Activated T-cell treated with anti-CD3 and anti-CD28 coated beads, Interleukin-2, amount 50 U/mL, for 72 hours (primary cell): ENCODE results near the gene CCDC170. TPM values are rescaled to one million over a fixed set of nuclear protein-coding genes. Genes with fewer than 3 reads are reported as not detected.

Experiments used
- ATAC-seq, 2 donors: fragments of 150-1000 bp; cut with Tn5 transposase; replicated peaks in 1 of 2; 2 replicates each; pipeline ENCODE4 v1.10.0; 2021; ENCODE audit warnings: moderate library complexity in 2 of 2, mild to moderate bottlenecking in 1 of 2
- DNase-seq, 2 donors: peaks; one replicate each; pipeline ENCODE4 v3.0.0; 2021 to 2022; ENCODE audit warnings: mixed read lengths in 1 of 2
- H3K27ac Mint-ChIP-seq: one replicate; pipeline ENCODE4 v1.8.0; 2022; ENCODE audit warnings: mild to moderate bottlenecking, moderate library complexity, mixed read lengths
- H3K27me3 Mint-ChIP-seq: one replicate; pipeline ENCODE4 v1.8.0; 2022; ENCODE audit warnings: low read depth, mixed read lengths
- H3K36me3 Mint-ChIP-seq, 2 donors: one replicate each; pipeline ENCODE4 v1.8.0; 2022; ENCODE audit warnings: mixed read lengths in 2 of 2, mild to moderate bottlenecking in 1 of 2; ENCODE audit not compliant: insufficient read depth in 2 of 2
- H3K4me1 Mint-ChIP-seq: one replicate; pipeline ENCODE4 v1.8.0; 2022; ENCODE audit warnings: low read depth, mixed read lengths
- H3K4me3 Mint-ChIP-seq, 2 donors: one replicate each; pipeline ENCODE4 v1.8.0; 2022; ENCODE audit warnings: mild to moderate bottlenecking in 2 of 2, mixed read lengths in 2 of 2, moderate library complexity in 2 of 2
- H3K9me3 Mint-ChIP-seq, 2 donors: one replicate each; pipeline ENCODE4 v1.8.0; 2022; ENCODE audit warnings: mixed read lengths in 2 of 2
- total RNA-seq, 2 donors: library from RNA; stranded (reverse); gene quantifications; one replicate each; pipeline ENCODE4 v1.2.3, GENCODE V29; 2022

Gene CCDC170
- total RNA-seq, 2 donors from 2014 or later, result not detected

DNA sequence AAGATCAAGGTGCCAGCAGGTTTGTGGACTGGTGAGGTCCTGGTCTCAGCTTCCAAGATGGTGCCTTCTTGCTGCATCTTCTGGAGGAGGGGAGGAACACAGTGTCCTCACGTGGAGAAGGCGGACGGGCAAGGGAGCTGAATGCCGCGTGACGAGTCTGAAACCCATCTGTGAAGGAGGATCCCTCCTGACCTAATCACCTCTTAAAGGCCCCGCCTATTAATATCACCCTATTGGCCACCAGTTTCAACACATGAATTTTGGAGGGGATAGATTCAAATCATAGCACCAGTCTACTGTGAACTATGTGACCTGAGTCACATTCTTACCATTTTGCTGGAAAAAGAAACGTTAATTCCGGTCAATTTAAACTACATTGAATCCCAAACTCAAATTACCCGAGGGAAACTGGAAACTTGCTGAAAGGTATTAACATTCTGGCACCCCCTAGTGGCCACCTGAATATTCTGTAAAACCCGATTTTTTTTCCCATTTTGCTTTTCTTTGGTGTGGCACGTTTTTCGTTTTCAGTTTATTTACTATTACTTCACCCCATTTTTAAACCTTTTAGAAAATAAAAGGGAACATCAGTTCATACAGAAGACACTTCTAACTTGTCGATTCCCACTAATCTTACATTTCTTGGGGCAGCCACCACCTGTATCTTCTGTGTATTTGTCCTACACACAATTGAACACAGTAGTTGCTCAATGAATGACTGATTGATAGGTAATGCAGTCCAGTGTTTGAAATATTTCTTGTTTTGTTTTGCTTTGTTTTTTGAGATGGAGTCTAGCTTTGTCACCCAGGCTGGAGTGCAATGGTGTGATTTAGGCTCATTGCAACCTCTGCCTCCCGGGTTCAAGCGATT, 17.9 kb upstream of the CCDC170 start:
- H3K36me3 Mint-ChIP-seq, result no peaks in the 10 kb centered on the region
- no peaks in the 10 kb centered on the region for H3K4me1 Mint-ChIP-seq
- H3K27ac Mint-ChIP-seq, result no peak overlapping the region
- H3K9me3 Mint-ChIP-seq, result no peaks in the 10 kb centered on the region
- H3K27me3 Mint-ChIP-seq, result no peaks in the 10 kb centered on the region
- H3K4me3 Mint-ChIP-seq, result peak overlapping the region in 1 of 2 donors; percentile 44
- no peak for ATAC-seq
- peak; percentile 36 to 50 for DNase-seq

DNA sequence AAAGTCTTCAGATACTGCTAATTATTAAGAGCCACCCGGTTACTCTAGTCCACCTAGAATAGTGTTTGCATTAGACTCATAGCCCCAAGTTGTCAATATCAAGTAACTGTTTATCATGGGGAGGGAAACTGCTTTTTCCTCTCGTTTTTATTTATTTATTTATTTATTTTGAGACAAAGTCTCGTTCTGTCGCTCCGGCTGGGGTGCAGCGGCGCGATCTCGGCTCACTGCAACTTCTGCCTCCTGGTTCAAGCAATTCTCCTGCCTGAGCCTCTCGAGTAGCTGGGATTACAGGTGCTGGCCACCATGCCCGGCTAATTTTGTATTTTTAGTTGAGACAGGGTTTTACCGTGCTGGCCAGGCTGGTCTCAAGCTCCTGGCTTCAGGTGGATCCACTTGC, 16.1 kb upstream of the CCDC170 start:
- H3K27ac Mint-ChIP-seq, result no peak overlapping the region
- H3K27me3 Mint-ChIP-seq, result no peaks in the 10 kb centered on the region
- H3K9me3 Mint-ChIP-seq, result no peaks in the 10 kb centered on the region
- H3K4me1 Mint-ChIP-seq, result peaks cover 10% of the 10 kb centered on the region
- H3K4me3 Mint-ChIP-seq, result no peak overlapping the region
- DNase-seq, result no peak
- no peaks in the 10 kb centered on the region for H3K36me3 Mint-ChIP-seq
- no peak for ATAC-seq

DNA sequence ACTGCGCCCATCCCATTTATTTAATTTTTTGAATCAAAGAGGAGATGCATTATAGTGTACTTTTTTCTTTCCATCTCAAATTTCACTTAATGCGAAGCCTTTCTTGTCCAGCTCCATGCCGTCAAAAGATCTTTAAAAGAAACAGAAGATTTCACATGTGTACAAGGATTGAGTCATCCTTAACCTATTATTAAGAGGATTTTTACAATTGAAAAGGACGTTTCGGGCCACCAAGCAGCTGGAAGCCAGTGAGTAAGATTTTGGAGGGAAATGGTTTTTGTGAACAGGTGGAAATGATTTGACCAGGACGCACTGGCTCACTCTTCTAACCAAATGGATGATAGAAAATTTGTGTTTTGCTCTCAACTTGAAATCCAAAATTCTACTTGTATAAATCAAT, 15.1 kb upstream of the CCDC170 start:
- no peak overlapping the region for H3K27ac Mint-ChIP-seq
- no peaks in the 10 kb centered on the region for H3K36me3 Mint-ChIP-seq
- H3K4me1 Mint-ChIP-seq, result peaks cover 11% of the 10 kb centered on the region
- DNase-seq (no peak), ATAC-seq (no peak)
- H3K4me3 Mint-ChIP-seq, result no peak overlapping the region
- H3K27me3 Mint-ChIP-seq, result no peaks in the 10 kb centered on the region
- H3K9me3 Mint-ChIP-seq, result no peaks in the 10 kb centered on the region

DNA sequence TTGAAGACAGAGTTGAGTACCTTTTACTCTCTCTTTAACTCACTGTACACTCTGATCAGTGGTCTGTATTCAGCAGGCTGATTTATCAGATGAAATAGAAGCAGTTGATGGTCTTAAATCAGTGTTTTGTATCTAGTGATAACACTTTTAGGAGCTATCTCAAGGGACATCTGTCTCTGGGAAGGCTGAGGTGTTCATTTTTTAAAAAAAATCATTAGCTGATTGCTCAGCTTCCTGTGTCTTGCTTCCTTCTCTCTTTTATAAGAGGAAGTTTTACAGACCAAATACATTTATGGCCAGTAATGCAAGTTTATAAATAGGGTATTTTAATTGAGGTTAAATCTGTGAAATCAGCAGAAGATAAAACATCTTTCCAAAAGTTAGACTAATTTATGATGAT, 12.0 kb upstream of the CCDC170 start:
- Mint-ChIP-seq H3K27ac (peak overlapping the region; percentile 83), H3K36me3 (no peaks in the 10 kb centered on the region), H3K4me1 (peaks cover 18% of the 10 kb centered on the region), H3K4me3 (peak overlapping the region in 1 of 2 donors; percentile 51), H3K27me3 (no peaks in the 10 kb centered on the region), H3K9me3 (no peaks in the 10 kb centered on the region)
- DNase-seq (no peak), ATAC-seq (no peak)

DNA sequence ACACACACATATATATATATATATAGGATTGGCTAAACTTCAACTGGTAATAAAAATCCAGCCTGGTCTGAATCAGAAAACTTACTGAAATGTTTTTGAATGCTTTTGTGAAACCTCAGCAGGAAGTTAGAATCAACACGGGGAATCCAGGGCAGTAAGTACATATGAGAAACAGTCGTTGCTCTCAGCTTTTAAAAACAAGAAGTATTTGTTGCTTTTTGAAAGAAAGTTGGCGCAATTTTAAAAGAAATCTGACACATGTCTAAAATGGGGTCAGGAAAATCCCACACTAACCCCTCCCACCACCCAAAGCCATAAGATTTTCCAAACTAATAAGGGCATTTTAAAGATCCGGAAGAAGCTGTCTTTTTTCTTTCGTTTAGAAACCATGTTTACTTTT, 11.5 kb upstream of the CCDC170 start:
- peak overlapping the region; percentile 98 for H3K27ac Mint-ChIP-seq
- no peaks in the 10 kb centered on the region for H3K27me3 Mint-ChIP-seq
- no peaks in the 10 kb centered on the region for H3K36me3 Mint-ChIP-seq
- H3K4me1 Mint-ChIP-seq, result peaks cover 18% of the 10 kb centered on the region
- ATAC-seq, result peak in 1 of 2 donors; percentile 33
- no peak for DNase-seq
- no peaks in the 10 kb centered on the region for H3K9me3 Mint-ChIP-seq
- peak overlapping the region; percentile 69 to 90 for H3K4me3 Mint-ChIP-seq

- Mint-ChIP-seq H3K9me3 (no peaks in the 10 kb centered on the region), H3K27me3 (no peaks in the 10 kb centered on the region), H3K4me1 (peaks cover 18% of the 10 kb centered on the region), H3K27ac (peak overlapping the region; percentile 3), H3K4me3 (no peak overlapping the region), H3K36me3 (no peaks in the 10 kb centered on the region)
- no peak for DNase-seq
- no peak for ATAC-seq
These were observed 9.8 kb upstream of the CCDC170 start for GRCh38 chr6:151483994-151484393.

DNA sequence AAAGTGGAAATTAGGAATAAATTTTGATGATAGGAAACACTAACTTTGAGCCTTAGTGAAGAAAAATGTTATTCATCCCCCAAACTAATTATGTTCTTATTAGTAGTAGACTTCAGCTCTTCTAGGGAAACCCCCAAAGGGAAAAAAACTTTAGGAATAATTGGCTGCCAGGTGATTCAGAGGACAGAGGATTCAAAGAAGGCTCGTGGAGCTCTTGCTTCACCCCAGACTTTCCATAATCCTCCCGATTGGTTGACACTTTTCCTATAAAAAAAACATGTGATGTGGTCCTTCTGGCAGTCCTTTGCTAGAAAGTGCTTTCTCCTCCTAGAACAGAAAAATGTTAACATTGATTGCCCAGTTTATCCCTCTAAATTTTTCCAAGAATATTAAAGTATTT, 5.6 kb upstream of the CCDC170 start:
- Mint-ChIP-seq H3K27ac (no peak overlapping the region), H3K4me3 (no peak overlapping the region), H3K9me3 (no peaks in the 10 kb centered on the region), H3K4me1 (peaks cover 7% of the 10 kb centered on the region), H3K36me3 (no peaks in the 10 kb centered on the region), H3K27me3 (peaks cover 15% of the 10 kb centered on the region)
- no peak for ATAC-seq
- no peak for DNase-seq

DNA sequence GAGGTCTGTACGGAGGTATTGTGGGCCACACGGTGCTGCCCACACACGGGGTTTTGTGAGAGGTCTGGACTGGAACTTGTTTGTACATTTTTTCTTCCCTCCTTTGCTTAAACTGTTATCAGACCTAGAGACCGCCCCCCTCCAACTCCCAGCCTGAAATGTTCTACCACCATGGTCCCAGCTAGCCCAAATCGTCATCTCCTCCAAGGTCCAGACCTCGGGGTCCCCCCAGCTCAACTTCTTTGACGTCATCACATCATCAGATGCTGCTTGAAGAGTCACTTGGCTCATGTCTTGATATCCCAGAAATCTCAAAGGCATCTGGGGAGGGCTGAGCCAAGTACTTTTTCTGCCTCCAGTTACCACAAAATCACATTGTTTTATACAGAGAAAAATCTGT, 2.8 kb upstream of the CCDC170 start:
- H3K36me3 Mint-ChIP-seq, result no peaks in the 10 kb centered on the region
- H3K27me3 Mint-ChIP-seq, result peaks cover 36% of the 10 kb centered on the region
- no peak for DNase-seq
- no peak overlapping the region for H3K4me3 Mint-ChIP-seq
- no peak for ATAC-seq
- peaks cover 14% of the 10 kb centered on the region for H3K4me1 Mint-ChIP-seq
- no peaks in the 10 kb centered on the region for H3K9me3 Mint-ChIP-seq
- no peak overlapping the region for H3K27ac Mint-ChIP-seq

DNA sequence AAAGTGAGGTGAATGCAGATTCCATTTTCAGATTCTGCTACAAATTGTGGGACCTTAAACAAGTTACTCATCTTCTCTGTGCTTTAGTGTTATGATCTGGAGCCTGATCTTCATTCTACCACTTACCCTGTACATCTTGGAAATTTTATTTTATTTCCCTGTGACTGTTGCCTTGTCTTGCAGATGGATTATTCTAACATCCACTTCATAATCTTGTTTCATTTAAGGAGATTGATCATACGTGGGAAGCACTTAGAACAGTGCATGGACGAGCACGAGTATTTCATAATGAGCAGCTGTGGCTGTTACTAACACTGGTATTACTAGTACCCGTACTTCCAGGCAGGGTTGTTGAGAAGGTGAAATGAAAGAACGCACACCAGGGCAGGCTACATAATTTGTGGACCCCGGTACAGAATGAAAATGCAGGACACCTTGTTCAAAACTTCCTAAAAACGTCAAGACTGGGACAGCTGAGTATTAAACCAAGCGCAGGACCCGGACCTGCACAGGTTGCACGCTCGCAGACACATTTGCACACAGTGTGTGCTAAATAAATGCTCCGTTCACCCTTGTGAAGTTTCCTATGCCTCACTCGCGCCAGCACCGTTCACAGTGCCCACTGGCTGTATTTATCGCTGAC, 535 bp upstream of the CCDC170 start:
- Mint-ChIP-seq H3K27me3 (peaks cover 52% of the 10 kb centered on the region), H3K9me3 (no peaks in the 10 kb centered on the region), H3K4me3 (peak overlapping the region; percentile 41 to 46), H3K36me3 (no peaks in the 10 kb centered on the region), H3K4me1 (peaks cover 17% of the 10 kb centered on the region), H3K27ac (no peak overlapping the region)
- no peak for DNase-seq
- no peak for ATAC-seq

GRCh38 chr6:151494235-151494935, 568 bp downstream of the CCDC170 start:
- no peaks in the 10 kb centered on the region for H3K36me3 Mint-ChIP-seq
- DNase-seq (peak; percentile 10 to 22), ATAC-seq (peak; percentile 47)
- H3K4me3 Mint-ChIP-seq, result peak overlapping the region; percentile 74 to 84
- no peak overlapping the region for H3K27ac Mint-ChIP-seq
- H3K4me1 Mint-ChIP-seq, result peaks cover 22% of the 10 kb centered on the region
- no peaks in the 10 kb centered on the region for H3K9me3 Mint-ChIP-seq
- H3K27me3 Mint-ChIP-seq, result peaks cover 53% of the 10 kb centered on the region

DNA sequence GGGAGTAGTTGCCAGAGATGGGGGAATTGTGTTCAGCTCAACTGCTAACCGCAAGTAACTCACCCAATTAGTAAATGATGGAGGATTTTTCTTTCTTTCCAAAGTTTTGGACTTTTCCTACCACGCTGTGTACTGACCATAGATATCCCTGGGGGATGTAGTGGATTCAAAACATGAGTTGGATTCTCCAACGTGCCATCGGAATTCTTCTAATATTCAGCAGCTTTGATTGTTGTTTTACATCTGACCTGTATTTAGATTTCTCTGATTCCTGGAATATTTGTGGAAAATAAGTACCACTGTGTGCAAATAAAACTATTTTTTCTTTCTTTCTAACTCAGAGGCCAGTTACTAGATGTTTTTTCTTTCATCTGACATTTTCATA, 1.1 kb downstream of the CCDC170 start:
- Mint-ChIP-seq H3K27me3 (peaks cover 58% of the 10 kb centered on the region), H3K27ac (no peak overlapping the region), H3K9me3 (no peaks in the 10 kb centered on the region), H3K36me3 (no peaks in the 10 kb centered on the region), H3K4me1 (peaks cover 22% of the 10 kb centered on the region), H3K4me3 (peak overlapping the region; percentile 74 to 84)
- DNase-seq (no peak), ATAC-seq (no peak)

GRCh38 chr6:151495380-151495779, 1.6 kb downstream of the CCDC170 start:
- peaks cover 22% of the 10 kb centered on the region for H3K4me1 Mint-ChIP-seq
- H3K36me3 Mint-ChIP-seq, result no peaks in the 10 kb centered on the region
- peaks cover 63% of the 10 kb centered on the region for H3K27me3 Mint-ChIP-seq
- peak overlapping the region; percentile 46 to 74 for H3K4me3 Mint-ChIP-seq
- H3K9me3 Mint-ChIP-seq, result no peaks in the 10 kb centered on the region
- ATAC-seq (no peak), DNase-seq (no peak)
- H3K27ac Mint-ChIP-seq, result no peak overlapping the region

DNA sequence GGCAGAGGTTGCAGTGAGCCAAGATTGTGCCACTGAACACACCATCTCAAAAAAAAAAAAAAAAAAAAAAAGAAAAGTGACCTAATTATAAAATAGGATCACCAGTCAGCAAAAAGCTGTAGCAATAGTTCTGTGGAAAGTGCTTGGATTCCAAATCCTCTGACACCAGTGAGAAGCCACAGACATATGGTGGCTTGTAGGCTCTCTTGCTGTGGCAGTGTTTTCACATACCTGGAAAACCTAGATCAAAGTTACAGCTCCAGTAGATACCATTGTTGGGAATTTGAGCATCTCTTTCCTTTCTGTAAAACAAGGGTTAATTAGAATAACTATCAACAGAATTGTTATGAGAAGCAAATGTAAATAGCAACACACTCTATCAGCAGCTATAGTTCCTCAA, 4.1 kb downstream of the CCDC170 start:
- H3K4me3 Mint-ChIP-seq, result no peak overlapping the region
- no peak overlapping the region for H3K27ac Mint-ChIP-seq
- H3K36me3 Mint-ChIP-seq, result no peaks in the 10 kb centered on the region
- H3K9me3 Mint-ChIP-seq, result no peaks in the 10 kb centered on the region
- peaks cover 52% of the 10 kb centered on the region for H3K27me3 Mint-ChIP-seq
- ATAC-seq, result peak in 1 of 2 donors; percentile 8
- H3K4me1 Mint-ChIP-seq, result peaks cover 22% of the 10 kb centered on the region
- no peak for DNase-seq
